HepG2 (cell line): ENCODE data around the gene HAGH. TPM values are rescaled to one million over a fixed set of nuclear protein-coding genes. Genes with fewer than 3 reads are reported as not detected.

Experiments used
- ATAC-seq: fragments of 200-7000 bp; cut with Tn5 transposase; 3 replicates; pipeline ENCODE4 v1.9.1; 2020; ENCODE audit warnings: mild to moderate bottlenecking, moderate library complexity
- BruUV-seq: library from RNA; stranded (reverse); fragments of 400-500 nt; replicated peaks from 2 replicates; lab custom pipeline; 2021; lab: Mats Ljungman, UMichigan
- CTCF ChIA-PET: fragments of 300-600 bp; formaldehyde crosslinking; extraction: SDS; loops from one replicate; lab custom pipeline; 2021; ENCODE audit warnings: low total read pairs, inconsistent platforms, low intra/inter-chr PET ratio; lab: Yijun Ruan, JAX
- POLR2A ChIA-PET: fragments of 350-600 bp; sonication (Branson Sonifier 250); formaldehyde crosslinking; loops from one replicate; lab custom pipeline; 2020; ENCODE audit warnings: antibody characterized with exemption, inconsistent platforms; lab: Yijun Ruan, JAX
- DNase-seq: peaks from one replicate; pipeline ENCODE4 v3.0.0-alpha.2; 2015; ENCODE audit warnings: low spot score
- FAIRE-seq: peaks from 3 replicates; lab custom pipeline; 2011; peaks lifted over from hg19 to GRCh38; lab: Jason Lieb, UNC
- H2AFZ ChIP-seq: one replicate; pipeline ENCODE4 v1.6.1; 2011; ENCODE audit warnings: low read length, inconsistent platforms
- H3K27ac ChIP-seq: fragments of 300-600 bp; 3 replicates; pipeline ENCODE4 v1.8.0; 2011; ENCODE audit warnings: mixed run types, mild to moderate bottlenecking, mixed read lengths, low read length, inconsistent platforms; ENCODE audit not compliant: insufficient read depth; ENCODE audit errors: extremely low read length
- H3K27me3 ChIP-seq, 2 experiments: fragments of 200-600 bp in 1 of 2; 2 replicates in 1 of 2; 3 replicates in 1 of 2; pipeline versions ENCODE4 v1.6.0 to v1.8.0; 2011; ENCODE audit warnings: low read length in 2 of 2, mild to moderate bottlenecking in 2 of 2, moderate library complexity in 2 of 2, inconsistent platforms in 1 of 2; ENCODE audit not compliant: insufficient read depth in 2 of 2, control insufficient read depth in 1 of 2
- H3K36me3 ChIP-seq, 2 experiments: fragments of 200-600 bp in 1 of 2; replicated peaks in 1 of 2; 2 replicates in 1 of 2; 3 replicates in 1 of 2; pipeline versions ENCODE4 v1.5.1 to v1.8.0; 2011; ENCODE audit warnings: low read length in 2 of 2, inconsistent platforms in 1 of 2; ENCODE audit not compliant: insufficient read depth in 2 of 2, control insufficient read depth in 1 of 2
- H3K4me1 ChIP-seq: 2 replicates; pipeline ENCODE4 v1.5.1; 2012; ENCODE audit warnings: low read length, inconsistent platforms; ENCODE audit not compliant: insufficient read depth
- H3K4me2 ChIP-seq: 2 replicates; pipeline ENCODE4 v1.6.0; 2011; ENCODE audit warnings: low read depth, low read length, inconsistent platforms
- H3K4me3 ChIP-seq, 3 experiments: fragments of 200-600 bp in 1 of 3; sonication (generic), shearing (Covaris generic) in 1 of 3; replicated peaks in 1 of 3; 2 replicates each; pipeline ENCODE4 v1.5.1; 2011 to 2016; ENCODE audit warnings: low read length in 3 of 3, inconsistent platforms in 2 of 3, low read depth in 2 of 3, mild to moderate bottlenecking in 2 of 3, control low read depth in 1 of 3, mixed read lengths in 1 of 3; ENCODE audit not compliant: insufficient read depth in 1 of 3
- H3K79me2 ChIP-seq: one replicate; pipeline ENCODE4 v1.6.1; 2011; ENCODE audit warnings: low read length, inconsistent platforms; ENCODE audit not compliant: insufficient read depth
- H3K9ac ChIP-seq: 2 replicates; pipeline ENCODE4 v1.6.0; 2011; ENCODE audit warnings: mild to moderate bottlenecking, low read depth, low read length, inconsistent platforms; ENCODE audit not compliant: insufficient read depth
- H3K9me3 ChIP-seq: 2 replicates; pipeline ENCODE4 v1.5.1; 2012; ENCODE audit warnings: mild to moderate bottlenecking, low read length
- H4K20me1 ChIP-seq: 2 replicates; pipeline ENCODE4 v1.6.0; 2011; ENCODE audit warnings: inconsistent platforms, mild to moderate bottlenecking, low read length, moderate library complexity; ENCODE audit not compliant: insufficient read depth
- ATM ChIP-seq: fragments of 450-650 bp; IDR thresholded peaks from 2 replicates; pipeline ENCODE4 v1.7.1; 2017; ENCODE audit warnings: mild to moderate bottlenecking, borderline replicate concordance
- HOXA3 ChIP-seq: sonication (generic); formaldehyde crosslinking; IDR thresholded peaks from 2 replicates; pipeline ENCODE4 v1.5.0; 2020; ENCODE audit warnings: missing genetic modification reagents
- NR2F1 ChIP-seq, 2 experiments: fragments of 450-650 bp in 1 of 2; formaldehyde crosslinking in 1 of 2; IDR thresholded peaks; 2 replicates each; pipeline versions ENCODE4 v1.5.0 to v1.6.1; 2016 to 2020; ENCODE audit warnings: mild to moderate bottlenecking in 1 of 2, missing compliant biosample characterization in 1 of 2, missing genetic modification reagents in 1 of 2, moderate library complexity in 1 of 2
- NRL ChIP-seq: sonication (generic); formaldehyde crosslinking; IDR thresholded peaks from 2 replicates; pipeline ENCODE4 v1.5.0; 2020; ENCODE audit warnings: missing genetic modification reagents, mild to moderate bottlenecking, moderate library complexity, borderline replicate concordance
- UBTF ChIP-seq: sonication (generic); formaldehyde crosslinking; IDR thresholded peaks from 2 replicates; pipeline ENCODE4 v1.4.0; 2020; ENCODE audit warnings: mild to moderate bottlenecking, missing genetic modification reagents
- ZFY ChIP-seq: sonication (generic); formaldehyde crosslinking; IDR thresholded peaks from 2 replicates; pipeline ENCODE4 v1.4.0; 2020; ENCODE audit warnings: missing genetic modification reagents
- ZNF12 ChIP-seq: sonication (generic); formaldehyde crosslinking; IDR thresholded peaks from 2 replicates; pipeline ENCODE4 v1.5.0; 2020; ENCODE audit warnings: missing genetic modification reagents
- ZNF263 ChIP-seq: sonication (generic); formaldehyde crosslinking; IDR thresholded peaks from 2 replicates; pipeline ENCODE4 v1.4.0; 2020; ENCODE audit warnings: missing genetic modification reagents
- ZNF777 ChIP-seq: sonication (generic); formaldehyde crosslinking; IDR thresholded peaks from 2 replicates; pipeline ENCODE4 v1.4.0; 2020; ENCODE audit warnings: missing genetic modification reagents
- ZSCAN20 ChIP-seq: sonication (generic); formaldehyde crosslinking; IDR thresholded peaks from 2 replicates; pipeline ENCODE4 v1.4.0; 2020; ENCODE audit warnings: missing genetic modification reagents, mild to moderate bottlenecking, borderline replicate concordance
- WGBS: methylation state at CpG from one replicate; pipeline ENCODE4 v1.1.6; 2017; ENCODE audit warnings: low lambda C conversion rate; 5-methylcytosine and 5-hydroxymethylcytosine counted together
- in situ Hi-C: cut with HindIII; loops from 2 replicates; pipeline ENCODE4 v1.10.0; 2017; ENCODE audit warnings: low pct_unique_long_range_greater_than_20kb; ENCODE audit not compliant: extremely low pct_ligation_motif_present
- intact Hi-C: fragments of 100-400 bp; cut with micrococcal nuclease; formaldehyde crosslinking; loops from one replicate; pipeline ENCODE4 v1.10.0; 2022; ENCODE audit not compliant: unreplicated experiment
- polyA plus RNA-seq, 8 experiments: library from polyadenylated mRNA; depleted of rRNA in 3 of 8; stranded (reverse) in 7 of 8; unstranded in 1 of 8; fragments of >200 nt; fragmentation: Illumina TruSeq in 4 of 8; extraction: Trizol in 4 of 8; gene quantifications; 2 replicates each; pipeline versions ENCODE4 v1.2.1 to v1.2.3, GENCODE V29; 2011 to 2016; ENCODE audit warnings: low read depth in 4 of 8, missing spikeins in 1 of 8, mixed read lengths in 1 of 8; ENCODE audit not compliant: insufficient read depth in 1 of 8
- total RNA-seq, 5 experiments: library from RNA; depleted of rRNA; stranded (reverse); fragments of >200 nt; fragmentation: Illumina TruSeq; extraction: Trizol; gene quantifications; 2 replicates each; pipeline ENCODE4 v1.2.3, GENCODE V29; 2016; ENCODE audit warnings: low read depth in 1 of 5

Gene HAGH
- total and polyA plus RNA-seq, 2 of the 13 experiments (the other 11 are each of a cell fraction or from before 2014, with no cell fraction given) = 70.4 to 95.4 TPM

DNA sequence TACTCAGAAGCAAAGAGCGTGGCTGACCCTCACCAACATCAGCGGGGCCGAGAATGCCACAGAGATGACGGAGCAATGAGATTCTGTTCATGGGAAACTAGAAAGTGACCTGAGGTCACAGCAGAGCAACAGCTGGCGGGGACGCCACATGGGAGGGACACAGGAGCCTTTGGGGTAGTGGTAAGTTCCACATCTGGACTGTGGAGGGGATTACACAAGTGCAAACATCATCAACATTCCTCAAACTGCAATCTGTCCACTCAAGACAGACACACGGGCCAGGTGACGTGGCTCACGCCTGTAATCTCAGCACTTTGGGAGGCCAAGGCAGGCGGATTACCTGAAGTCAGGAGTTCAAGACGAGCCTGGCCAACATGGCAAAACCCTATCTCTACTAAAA is 11.2 kb downstream of the HAGH start:
- H3K79me2 ChIP-seq = no peaks in the 10 kb centered on the region
- H3K9me3 ChIP-seq = no peaks in the 10 kb centered on the region
- H3K4me2 ChIP-seq = no peak overlapping the region
- in situ Hi-C loops (no loop called here), intact Hi-C loops (no loop called here)
- no peak for TF ChIP-seq ZNF777
- no peak for TF ChIP-seq ATM
- DNase-seq = no peak
- no peak for ATAC-seq
- H3K36me3 ChIP-seq = peaks cover 7 to 23% of the 10 kb centered on the region in 2 experiments; a peak in 4 of 5 replicates
- CTCF ChIA-PET = no interaction called here
- no peak overlapping the region for H3K9ac ChIP-seq
- POLR2A ChIA-PET = interaction anchor here (0.9 kb wide), 1 partner anchor 33 kb away, joined by 4 read pairs; the partner anchor contains the start of genes NUBP2 and SPSB3
- H3K4me1 ChIP-seq = peaks cover 10% of the 10 kb centered on the region
- H3K4me3 ChIP-seq = no peak overlapping the region
- no peaks in the 10 kb centered on the region for H3K27me3 ChIP-seq
- H2AFZ ChIP-seq = no peak overlapping the region
- 96% methylated on average over 9 of the region's 11 CpGs for WGBS
- FAIRE-seq = no peak
- H4K20me1 ChIP-seq = peaks cover 5% of the 10 kb centered on the region; the same call in 1 of the 2 replicates
- no TSS peak for BruUV-seq
- H3K27ac ChIP-seq = no peak overlapping the region

DNA sequence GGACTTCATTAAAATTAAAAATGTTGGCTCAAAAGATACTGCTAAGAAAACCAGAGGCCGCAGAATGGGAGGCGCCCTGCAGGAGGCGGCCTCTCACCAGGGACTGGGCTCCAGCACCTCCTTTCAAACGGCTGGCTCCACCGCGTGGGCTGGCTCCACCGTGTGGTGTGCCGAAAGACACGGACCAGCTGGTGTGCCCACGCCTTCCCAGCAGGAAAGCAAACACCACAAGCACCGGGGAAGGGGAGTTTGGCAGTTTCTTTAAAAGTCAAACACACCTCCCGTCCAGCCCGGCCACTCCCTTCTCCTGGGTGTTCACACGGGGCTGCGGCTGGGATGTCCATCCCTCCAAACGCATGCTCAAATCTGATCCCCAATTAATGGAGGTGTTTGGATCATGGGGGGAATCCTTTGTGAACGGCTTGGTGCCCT is 13.9 kb downstream of the HAGH start:
- in situ Hi-C loops = no loop called here
- WGBS = 38% methylated on average over 12 of the region's 17 CpGs
- H3K27ac ChIP-seq = no peak overlapping the region
- TF ChIP-seq ZNF12 (CRISPR knock-in tag) (no peak), ZNF263 (CRISPR knock-in tag) (no peak), ZSCAN20 (CRISPR knock-in tag) (0 out of 2 replicates have a peak, but pooled peaks have one; percentile 33), HOXA3 (no peak), NRL (CRISPR knock-in tag) (peak; percentile 72), UBTF (CRISPR knock-in tag) (peak; percentile 54), NR2F1 (CRISPR knock-in tag; IDR thresholded peaks at IDR 0.05) (no peak), ZFY (peak; percentile 27; the same call in 1 of the 2 replicates)

More for the DNA sequence above, 13.9 kb downstream of the HAGH start:
- Histone ChIP-seq H3K79me2 (no peaks in the 10 kb centered on the region), H3K4me2 (peak overlapping the region; percentile 34; the same call in 1 of the 2 replicates), H3K9ac (no peak overlapping the region), H3K4me3 (no peak overlapping the region), H3K4me1 (peaks cover 10% of the 10 kb centered on the region), H3K9me3 (no peaks in the 10 kb centered on the region), H3K36me3 (peaks cover 12 to 34% of the 10 kb centered on the region in 2 experiments; a peak in 4 of 5 replicates), H3K27me3 (no peaks in the 10 kb centered on the region), H2AFZ (no peak overlapping the region), H4K20me1 (peaks cover 5% of the 10 kb centered on the region; the same call in 1 of the 2 replicates)
- ATAC-seq = peak; percentile 93
- no TSS peak for BruUV-seq
- intact Hi-C loops = loop anchor here (1.0 to 5.0 kb wide), 3 partner anchors 18 to 40 kb away; partner anchors contain the start of genes EME2, MRPS34, NME3 and NUBP2
- ChIA-PET CTCF (interaction anchor here (0.6 to 1.8 kb wide), 6 partner anchors 11 to 120 kb away, joined by 3 to 11 read pairs (median 8); partner anchors contain the start of genes EME2, IGFALS, MRPS34 and NUBP2), POLR2A (interaction anchor here (1.0 to 2.9 kb wide), 4 partner anchors 12 to 30 kb away, joined by 3 to 11 read pairs (median 4); partner anchors contain the start of genes NUBP2 and SPSB3)
- DNase-seq = peak; percentile 70
- peak; percentile 42 for FAIRE-seq
